A673 (cell line): ENCODE data around the gene RASL11B. TPM values are rescaled to one million over a fixed set of nuclear protein-coding genes. Genes with fewer than 3 reads are reported as not detected.

Source experiments
- BruUV-seq: library from RNA; stranded (reverse); fragments of 400-500 nt; replicated peaks from 2 replicates; lab custom pipeline; 2021; lab: Mats Ljungman, UMichigan
- CTCF ChIA-PET: fragments of 300-600 bp; sonication (Branson Sonifier 250); formaldehyde crosslinking; loops from one replicate; lab custom pipeline; 2022; ENCODE audit warnings: antibody characterized with exemption; lab: Charles Lee
- POLR2A ChIA-PET: fragments of 300-600 bp; sonication (Branson Sonifier 250); formaldehyde crosslinking; loops from one replicate; lab custom pipeline; 2022; ENCODE audit warnings: antibody characterized with exemption; ENCODE audit not compliant: low non-redundant PET; lab: Charles Lee
- DNase-seq: peaks from one replicate; pipeline ENCODE4 v3.0.0-alpha.2; 2015; ENCODE audit warnings: low spot score
- H3K27ac ChIP-seq: fragments of 200-600 bp; sonication (generic); 2 replicates; pipeline ENCODE4 v1.5.1; 2016; ENCODE audit warnings: mixed run types, low read depth, mild to moderate bottlenecking, mixed read lengths, antibody characterized with exemption, low read length; ENCODE audit not compliant: poor library complexity, severe bottlenecking
- H3K27me3 ChIP-seq: fragments of 200-600 bp; sonication (generic); replicated peaks from 2 replicates; pipeline ENCODE4 v1.6.1; 2017; ENCODE audit warnings: mixed run types, low read depth, mild to moderate bottlenecking, mixed read lengths, antibody characterized with exemption, low read length; ENCODE audit not compliant: insufficient read depth, poor library complexity
- H3K36me3 ChIP-seq: fragments of 200-600 bp; sonication (generic); 2 replicates; pipeline ENCODE4 v1.6.1; 2016; ENCODE audit warnings: mixed run types, mild to moderate bottlenecking, mixed read lengths, antibody characterized with exemption, low read length; ENCODE audit not compliant: insufficient read depth, poor library complexity, severe bottlenecking
- H3K4me1 ChIP-seq: fragments of 200-600 bp; sonication (generic); 2 replicates; pipeline ENCODE4 v1.6.1; 2017; ENCODE audit warnings: mixed run types, mild to moderate bottlenecking, mixed read lengths, antibody characterized with exemption, low read length; ENCODE audit not compliant: insufficient read depth, poor library complexity, severe bottlenecking
- H3K4me3 ChIP-seq: fragments of 200-600 bp; sonication (generic); 2 replicates; pipeline ENCODE4 v1.5.1; 2016; ENCODE audit warnings: low read depth, mixed run types, mild to moderate bottlenecking, mixed read lengths, low read length; ENCODE audit not compliant: poor library complexity, severe bottlenecking
- H3K9me3 ChIP-seq: fragments of 200-600 bp; sonication (generic); 2 replicates; pipeline ENCODE4 v1.6.1; 2016; ENCODE audit warnings: mixed run types, low read depth, mild to moderate bottlenecking, mixed read lengths, antibody characterized with exemption, low read length; ENCODE audit not compliant: poor library complexity, severe bottlenecking
- EZH2 ChIP-seq: fragments of 200-600 bp; sonication (generic); IDR thresholded peaks from 2 replicates; pipeline ENCODE4 v1.6.1; 2017; ENCODE audit warnings: borderline replicate concordance, low read depth, mild to moderate bottlenecking, mixed read lengths, antibody characterized with exemption, low read length; ENCODE audit not compliant: poor library complexity, severe bottlenecking
- intact Hi-C: fragments of 100-400 bp; cut with micrococcal nuclease; formaldehyde crosslinking; loops from one replicate; pipeline ENCODE4 v1.10.0; 2022; ENCODE audit not compliant: unreplicated experiment
- total RNA-seq: library from RNA; stranded (reverse); gene quantifications from 2 replicates; pipeline ENCODE4 v1.2.3, GENCODE V29; 2021
- TF ChIP-seq, protein P1 (sequence below): fragments of 300-800, 200-600 bp; sonication (generic); conservative IDR thresholded peaks from 2 replicates; pipeline ENCODE4 v1.5.1; 2017; ENCODE audit warnings: low read depth, mild to moderate bottlenecking, antibody characterized with exemption, low read length, moderate library complexity, mixed read lengths

Gene RASL11B
- total RNA-seq, 1 experiment from 2014 or later, result 0.67 TPM

DNA sequence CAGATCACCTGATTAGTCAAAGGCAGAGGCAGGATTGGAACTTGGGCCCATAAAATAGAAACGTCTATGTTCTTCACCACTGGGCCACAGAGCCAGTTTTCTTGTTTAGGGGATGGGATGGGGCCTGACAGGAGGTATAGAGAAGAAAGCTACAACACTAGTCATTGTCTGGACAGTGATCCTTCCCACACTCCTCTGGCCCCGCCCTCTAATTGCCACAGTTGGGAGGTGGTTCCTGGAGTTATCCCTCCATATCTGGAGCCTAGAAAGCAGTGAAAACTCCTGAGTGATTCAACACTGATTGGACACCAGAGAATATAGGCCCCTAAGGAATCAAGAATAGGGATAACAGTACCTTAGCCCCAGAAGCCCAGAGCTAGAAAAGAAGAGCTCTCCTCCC lies 22.9 kb downstream of the RASL11B start:
- CTCF ChIA-PET, result no interaction called here
- POLR2A ChIA-PET, result no interaction called here
- BruUV-seq, result no TSS peak
- H3K4me1 ChIP-seq, result no peaks in the 10 kb centered on the region
- no peaks in the 10 kb centered on the region for H3K27me3 ChIP-seq
- intact Hi-C loops, result no loop called here
- H3K27ac ChIP-seq, result no peak overlapping the region
- DNase-seq, result no peak
- no peaks in the 10 kb centered on the region for H3K36me3 ChIP-seq
- H3K9me3 ChIP-seq, result no peaks in the 10 kb centered on the region
- TF ChIP-seq, protein P1, sequence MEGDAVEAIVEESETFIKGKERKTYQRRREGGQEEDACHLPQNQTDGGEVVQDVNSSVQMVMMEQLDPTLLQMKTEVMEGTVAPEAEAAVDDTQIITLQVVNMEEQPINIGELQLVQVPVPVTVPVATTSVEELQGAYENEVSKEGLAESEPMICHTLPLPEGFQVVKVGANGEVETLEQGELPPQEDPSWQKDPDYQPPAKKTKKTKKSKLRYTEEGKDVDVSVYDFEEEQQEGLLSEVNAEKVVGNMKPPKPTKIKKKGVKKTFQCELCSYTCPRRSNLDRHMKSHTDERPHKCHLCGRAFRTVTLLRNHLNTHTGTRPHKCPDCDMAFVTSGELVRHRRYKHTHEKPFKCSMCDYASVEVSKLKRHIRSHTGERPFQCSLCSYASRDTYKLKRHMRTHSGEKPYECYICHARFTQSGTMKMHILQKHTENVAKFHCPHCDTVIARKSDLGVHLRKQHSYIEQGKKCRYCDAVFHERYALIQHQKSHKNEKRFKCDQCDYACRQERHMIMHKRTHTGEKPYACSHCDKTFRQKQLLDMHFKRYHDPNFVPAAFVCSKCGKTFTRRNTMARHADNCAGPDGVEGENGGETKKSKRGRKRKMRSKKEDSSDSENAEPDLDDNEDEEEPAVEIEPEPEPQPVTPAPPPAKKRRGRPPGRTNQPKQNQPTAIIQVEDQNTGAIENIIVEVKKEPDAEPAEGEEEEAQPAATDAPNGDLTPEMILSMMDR, result no peak
- TF ChIP-seq EZH2, result no peak
- no peak overlapping the region for H3K4me3 ChIP-seq

DNA sequence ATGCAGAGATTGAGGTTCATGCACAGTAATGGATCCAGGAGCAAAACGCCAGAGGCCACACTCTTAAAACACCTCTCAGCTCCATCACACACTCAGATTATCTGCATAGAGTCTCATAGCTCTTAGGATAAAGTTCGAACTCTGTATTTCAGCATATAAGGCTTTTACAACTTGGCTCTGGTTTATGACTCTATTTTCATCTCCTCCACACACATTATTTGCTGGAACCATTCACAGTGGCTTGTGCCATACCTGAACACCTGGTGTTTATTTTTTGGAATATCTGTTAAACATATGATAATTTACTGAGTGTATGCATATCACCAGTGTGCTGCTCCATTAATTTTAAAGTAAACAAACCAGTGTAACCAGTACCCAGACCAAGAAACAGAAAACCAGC lies 27.2 kb downstream of the RASL11B start:
- Histone ChIP-seq H3K4me1 (no peaks in the 10 kb centered on the region), H3K27ac (no peak overlapping the region), H3K27me3 (no peaks in the 10 kb centered on the region), H3K4me3 (no peak overlapping the region), H3K9me3 (no peaks in the 10 kb centered on the region), H3K36me3 (no peaks in the 10 kb centered on the region)
- no peak for TF ChIP-seq EZH2
- TF ChIP-seq, protein P1, result no peak
- DNase-seq, result no peak
- intact Hi-C loops, result no loop called here
- no TSS peak for BruUV-seq
- ChIA-PET CTCF (no interaction called here), POLR2A (no interaction called here)

DNA sequence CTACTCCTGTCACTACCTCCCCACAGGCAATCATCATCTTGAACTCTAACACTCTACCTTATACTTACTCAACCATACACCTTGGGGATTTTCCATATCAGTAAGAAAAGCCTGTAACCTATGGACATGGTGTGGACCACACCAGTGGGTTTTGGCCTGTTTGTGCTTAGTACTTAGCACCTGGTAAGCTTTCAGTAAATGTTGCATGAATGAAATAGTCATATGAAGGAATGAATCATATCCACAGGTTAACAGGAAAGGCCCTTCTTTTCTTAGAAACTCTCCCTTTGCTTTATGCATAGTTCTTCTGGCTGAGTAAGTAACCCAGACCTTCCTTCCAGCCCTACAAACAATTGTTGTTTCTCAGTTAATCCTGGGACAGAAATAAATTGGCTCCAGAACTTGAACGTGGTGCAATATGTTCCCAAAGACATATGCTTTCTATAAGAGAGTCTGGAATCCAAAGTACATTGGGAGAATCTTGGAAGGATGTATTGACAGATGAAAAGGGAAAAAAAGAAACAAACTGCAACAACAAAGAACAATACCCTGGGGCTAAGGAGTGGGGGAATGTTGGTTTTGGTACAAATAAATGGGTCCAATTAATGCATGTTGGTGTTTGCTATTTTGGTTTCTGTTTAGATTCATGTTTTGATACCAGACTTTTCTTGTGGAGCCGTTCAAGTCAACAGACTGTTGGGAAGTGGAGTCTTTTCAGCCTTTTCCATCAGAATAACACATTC lies 27.8 kb downstream of the RASL11B start:
- CTCF ChIA-PET, result no interaction called here
- Histone ChIP-seq H3K4me3 (no peak overlapping the region), H3K27me3 (no peaks in the 10 kb centered on the region), H3K4me1 (no peaks in the 10 kb centered on the region), H3K36me3 (no peaks in the 10 kb centered on the region), H3K27ac (no peak overlapping the region), H3K9me3 (no peaks in the 10 kb centered on the region)
- POLR2A ChIA-PET, result no interaction called here
- no peak for DNase-seq
- TF ChIP-seq EZH2, result no peak
- TF ChIP-seq, protein P1, result no peak
- BruUV-seq, result no TSS peak
- intact Hi-C loops, result no loop called here
